Right atrium auricular region (tissue), 2 donors: Measurements from ENCODE around the gene MCTP2. TPM values are rescaled to one million over a fixed set of nuclear protein-coding genes. Genes with fewer than 3 reads are reported as not detected.

Experiments
- DNase-seq: peaks from one replicate; pipeline ENCODE4 v3.0.0-alpha.2; 2019; ENCODE audit warnings: low spot score
- H3K27ac ChIP-seq, 2 donors: fragments of 200-600 bp; sonication (generic); 1 replicate in 1 of 2; 2 replicates in 1 of 2; pipeline ENCODE4 v1.5.1; 2016 to 2019
- H3K27me3 ChIP-seq, 2 donors: fragments of 200-600 bp; sonication (generic); one replicate each; pipeline versions ENCODE4 v1.5.1 to v1.6.0; 2017 to 2019
- H3K36me3 ChIP-seq: fragments of 200-600 bp; sonication (generic); one replicate; pipeline ENCODE4 v1.5.1; 2016
- H3K4me1 ChIP-seq, 2 donors: fragments of 200-600 bp; sonication (generic); one replicate each; pipeline versions ENCODE4 v1.5.1 to v1.6.0; 2017 to 2019
- H3K4me3 ChIP-seq, 2 donors: fragments of 200-600 bp; sonication (generic); 1 replicate in 1 of 2; 2 replicates in 1 of 2; pipeline ENCODE4 v1.5.1; 2017 to 2019; ENCODE audit warnings: mild to moderate bottlenecking in 1 of 2, moderate library complexity in 1 of 2
- H3K9me3 ChIP-seq, 2 donors: fragments of 200-600 bp; sonication (generic); one replicate each; pipeline ENCODE4 v1.5.1; 2019
- CTCF ChIP-seq, 2 donors: fragments of 200-600 bp; sonication (generic); IDR thresholded peaks; one replicate each; pipeline ENCODE4 v1.5.1; 2019; ENCODE audit warnings: antibody characterized with exemption in 2 of 2
- total RNA-seq, 2 donors: library from RNA; depleted of rRNA; stranded (reverse); fragments of >200 nt; gene quantifications; one replicate each; pipeline ENCODE4 v1.1.0, GENCODE V29; 2016

The MCTP2 gene
- total RNA-seq, 2 donors from 2014 or later: 2.0 to 5.6 TPM

- Histone ChIP-seq H3K27me3 (no peaks in the 10 kb centered on the region), H3K4me1 (no peaks in the 10 kb centered on the region), H3K36me3 (no peaks in the 10 kb centered on the region), H3K27ac (no peak overlapping the region), H3K4me3 (no peak overlapping the region), H3K9me3 (peaks cover 0 to 4% of the 10 kb centered on the region in 2 donors)
- no peak for DNase-seq
- no peak for TF ChIP-seq CTCF (IDR thresholded peaks at IDR 0.05)
These were observed 55.2 kb downstream of the MCTP2 start for GRCh38 chr15:94286583-94286982.

DNA sequence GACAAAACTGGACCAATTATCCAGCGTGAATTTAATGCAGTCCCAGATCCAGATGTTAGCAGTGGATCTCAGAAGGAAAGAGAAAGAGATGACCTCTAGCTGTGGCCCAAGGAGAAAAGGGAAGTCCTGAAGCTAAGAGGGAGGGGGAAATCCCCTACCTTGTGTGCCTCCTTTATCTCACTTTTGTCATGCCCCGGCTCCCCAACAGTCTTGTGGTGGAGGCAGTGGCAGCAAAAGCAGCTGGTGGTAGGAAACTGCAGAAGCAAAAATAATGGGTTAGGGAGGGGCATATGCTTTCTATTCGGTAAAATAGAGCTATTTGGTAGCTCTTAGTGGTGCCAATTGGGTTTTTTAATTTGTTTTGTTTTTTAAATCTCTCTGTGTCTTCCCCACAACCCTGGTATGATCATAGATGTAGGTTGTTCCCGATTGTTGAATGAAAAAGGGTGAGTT is 56.5 kb downstream of the MCTP2 start:
- Histone ChIP-seq H3K4me1 (no peaks in the 10 kb centered on the region), H3K4me3 (no peak overlapping the region), H3K27me3 (no peaks in the 10 kb centered on the region), H3K9me3 (no peaks in the 10 kb centered on the region), H3K36me3 (no peaks in the 10 kb centered on the region), H3K27ac (no peak overlapping the region)
- no peak for TF ChIP-seq CTCF (IDR thresholded peaks at IDR 0.05)
- DNase-seq: no peak

GRCh38 chr15:94290730-94291129 is 59.4 kb downstream of the MCTP2 start:
- H3K4me3 ChIP-seq: no peak overlapping the region
- no peaks in the 10 kb centered on the region for H3K4me1 ChIP-seq
- H3K9me3 ChIP-seq: no peaks in the 10 kb centered on the region
- no peak for DNase-seq
- H3K36me3 ChIP-seq: no peaks in the 10 kb centered on the region
- H3K27ac ChIP-seq: no peak overlapping the region
- no peaks in the 10 kb centered on the region for H3K27me3 ChIP-seq
- no peak for TF ChIP-seq CTCF (IDR thresholded peaks at IDR 0.05)

- Histone ChIP-seq H3K36me3 (no peaks in the 10 kb centered on the region), H3K9me3 (no peaks in the 10 kb centered on the region), H3K4me1 (no peaks in the 10 kb centered on the region), H3K4me3 (no peak overlapping the region), H3K27ac (no peak overlapping the region), H3K27me3 (no peaks in the 10 kb centered on the region)
- no peak for TF ChIP-seq CTCF (IDR thresholded peaks at IDR 0.05)
- DNase-seq: no peak
These were observed 62.3 kb downstream of the MCTP2 start for GRCh38 chr15:94293411-94294402.

DNA sequence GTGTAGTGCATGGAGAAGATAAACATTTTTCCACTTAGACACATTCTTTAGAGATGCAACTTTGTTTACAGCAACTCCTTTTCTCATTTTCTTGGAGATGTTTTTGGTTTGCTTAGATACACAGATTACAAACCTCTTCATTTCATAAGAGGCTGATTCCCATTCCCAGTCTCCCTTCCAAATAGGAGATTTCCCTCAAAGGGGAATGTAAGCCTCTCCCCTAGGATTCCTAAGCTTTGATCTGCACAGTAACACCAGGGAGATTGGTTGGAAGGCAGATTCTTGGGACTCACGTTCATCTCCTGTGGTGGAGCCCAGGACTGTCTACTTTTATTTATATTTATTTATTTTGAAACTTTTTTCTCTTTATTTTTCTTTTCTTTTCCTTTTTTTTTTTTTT is 63.2 kb downstream of the MCTP2 start:
- Histone ChIP-seq H3K9me3 (no peaks in the 10 kb centered on the region), H3K27ac (no peak overlapping the region), H3K27me3 (no peaks in the 10 kb centered on the region), H3K36me3 (no peaks in the 10 kb centered on the region), H3K4me3 (no peak overlapping the region), H3K4me1 (no peaks in the 10 kb centered on the region)
- no peak for DNase-seq
- no peak for TF ChIP-seq CTCF (IDR thresholded peaks at IDR 0.05)
